GM21390 (cell line): ENCODE results near the gene GPR85.
"Not testable (repeated sequence)": the region's sequence is repeated elsewhere in the genome, so short reads cannot be mapped to it uniquely, and the experiment has no call there.

Source experiments
- ATAC-seq: cut with Tn5 transposase; IDR thresholded peaks from one replicate; pipeline ENCODE4 v1.9.1; 2021; ENCODE audit not compliant: unreplicated experiment

Gene GPR85, protein sequence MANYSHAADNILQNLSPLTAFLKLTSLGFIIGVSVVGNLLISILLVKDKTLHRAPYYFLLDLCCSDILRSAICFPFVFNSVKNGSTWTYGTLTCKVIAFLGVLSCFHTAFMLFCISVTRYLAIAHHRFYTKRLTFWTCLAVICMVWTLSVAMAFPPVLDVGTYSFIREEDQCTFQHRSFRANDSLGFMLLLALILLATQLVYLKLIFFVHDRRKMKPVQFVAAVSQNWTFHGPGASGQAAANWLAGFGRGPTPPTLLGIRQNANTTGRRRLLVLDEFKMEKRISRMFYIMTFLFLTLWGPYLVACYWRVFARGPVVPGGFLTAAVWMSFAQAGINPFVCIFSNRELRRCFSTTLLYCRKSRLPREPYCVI

DNA sequence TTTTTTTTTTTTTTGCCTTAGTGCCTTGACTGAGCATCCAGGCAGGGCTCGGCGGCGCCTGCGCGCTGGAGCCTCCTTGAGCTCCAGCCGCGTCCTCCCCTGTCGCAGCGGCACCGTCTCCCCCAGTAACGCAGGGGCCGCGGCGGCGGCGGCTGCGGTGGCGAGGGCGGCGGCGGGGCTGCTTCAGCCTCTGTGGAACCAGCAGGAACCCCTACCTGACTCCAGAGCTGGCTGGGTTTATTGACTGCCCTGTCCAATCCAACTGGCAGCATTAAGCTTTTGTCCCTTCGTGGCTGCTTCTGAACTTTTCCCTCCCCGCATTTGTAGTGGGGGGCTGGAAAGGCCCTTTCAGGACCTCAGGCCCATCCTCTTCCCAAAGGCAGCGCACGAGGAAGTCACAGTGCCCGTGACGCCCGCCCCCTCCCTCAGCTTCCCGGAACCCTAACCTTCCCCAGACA lies at the start of gene GPR85:
GPR85 (minus strand) TSS at position 397 of the 458 bp plus-strand sequence. CDS start 2,106 bp downstream, outside the sequence.
- peak; percentile 58 for ATAC-seq

DNA sequence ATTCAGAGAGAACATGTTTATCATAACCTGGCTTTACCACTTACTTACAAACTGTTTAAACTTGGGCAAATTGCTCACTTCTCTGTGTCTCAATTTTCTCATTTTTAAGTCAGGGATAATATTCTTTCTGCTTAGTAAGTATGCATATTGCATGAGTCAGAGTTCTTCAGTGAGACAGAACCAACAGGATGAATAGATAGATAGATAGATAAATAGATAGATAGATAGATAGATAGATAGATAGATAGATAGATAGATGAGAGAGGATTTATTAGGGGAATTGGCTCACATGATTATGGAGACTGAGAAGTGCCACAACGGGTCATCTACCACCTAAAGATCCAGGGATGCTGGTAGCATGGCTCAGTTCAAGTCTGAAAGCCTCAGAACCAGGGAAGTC lies 47.4 kb upstream of the GPR85 start:
- ATAC-seq, result no peak

DNA sequence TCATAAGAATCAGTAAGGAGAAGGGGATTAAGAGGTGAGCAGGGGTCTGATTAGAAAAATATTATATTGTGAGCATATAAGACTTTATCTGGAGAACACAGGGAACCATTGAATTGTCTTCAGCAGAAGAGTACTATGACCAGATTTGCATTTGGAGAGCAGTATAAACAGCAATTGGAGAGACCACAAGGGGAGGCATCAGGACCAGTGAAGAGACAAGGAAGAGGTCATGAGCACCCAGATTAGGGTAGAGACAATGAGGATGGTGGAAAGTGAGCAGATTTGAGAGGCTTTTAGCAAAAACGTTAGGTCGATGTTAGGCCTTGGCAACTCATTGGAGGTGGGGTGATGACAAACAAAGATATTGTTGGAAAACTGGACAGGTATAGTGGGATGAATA lies 44.7 kb upstream of the GPR85 start:
- ATAC-seq, result no peak

DNA sequence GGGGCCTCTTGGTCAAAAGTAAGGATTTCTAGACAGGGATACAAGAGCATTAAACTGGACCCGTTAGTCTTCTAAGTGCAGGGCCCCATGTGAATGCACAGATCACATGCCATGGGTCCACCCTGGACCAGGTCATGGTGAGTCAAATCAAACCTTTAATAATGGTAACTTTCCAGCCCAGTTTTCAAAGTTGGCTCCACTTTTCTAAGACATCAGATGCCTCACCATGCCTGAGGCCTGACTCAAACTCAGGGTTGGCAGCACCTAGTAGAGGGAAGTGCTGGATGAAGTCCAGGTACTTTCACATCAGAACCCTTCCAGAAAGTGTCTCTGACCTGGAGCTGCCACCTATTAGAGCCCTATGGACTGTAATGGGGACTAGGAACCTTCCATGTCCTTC lies 41.4 kb upstream of the GPR85 start:
- no peak for ATAC-seq

DNA sequence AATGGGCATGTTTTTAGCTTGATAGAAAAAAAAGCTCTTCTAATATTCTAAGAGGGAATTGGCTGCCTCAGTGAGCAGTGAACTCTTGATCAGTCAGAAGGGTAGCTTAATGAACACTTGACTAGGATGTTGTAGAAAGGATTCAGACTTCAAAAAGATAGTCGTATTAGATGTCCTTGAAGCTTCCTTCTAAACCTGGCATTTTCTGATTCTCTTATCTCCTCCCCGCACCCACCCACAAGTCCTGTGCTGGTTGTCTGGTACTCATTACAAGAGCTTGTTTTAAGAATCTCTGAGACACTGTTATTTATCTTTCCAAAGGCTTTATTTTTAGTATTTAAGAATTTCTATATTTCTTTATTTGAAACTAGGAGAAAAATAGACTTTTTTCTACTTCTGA lies 39.1 kb upstream of the GPR85 start:
- no peak for ATAC-seq

DNA sequence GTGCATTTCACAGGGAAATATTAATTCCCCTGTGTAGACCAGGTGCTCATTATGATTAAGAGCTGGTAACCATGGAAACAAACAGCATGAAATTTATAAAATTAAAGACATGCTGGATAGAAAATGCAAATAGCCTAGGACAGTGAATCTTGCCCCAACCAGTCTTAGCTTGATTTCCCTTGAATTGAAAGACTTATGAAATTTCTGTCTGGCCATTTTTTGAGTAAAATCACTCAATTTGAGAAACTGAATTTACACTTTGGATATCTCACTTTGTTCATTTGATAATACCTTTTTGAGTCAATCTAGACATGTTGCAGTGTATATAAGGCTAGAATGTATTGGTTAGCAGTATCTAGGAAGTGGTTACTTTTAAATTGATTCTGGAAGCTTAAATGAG lies 36.1 kb upstream of the GPR85 start:
- ATAC-seq, result no peak

DNA sequence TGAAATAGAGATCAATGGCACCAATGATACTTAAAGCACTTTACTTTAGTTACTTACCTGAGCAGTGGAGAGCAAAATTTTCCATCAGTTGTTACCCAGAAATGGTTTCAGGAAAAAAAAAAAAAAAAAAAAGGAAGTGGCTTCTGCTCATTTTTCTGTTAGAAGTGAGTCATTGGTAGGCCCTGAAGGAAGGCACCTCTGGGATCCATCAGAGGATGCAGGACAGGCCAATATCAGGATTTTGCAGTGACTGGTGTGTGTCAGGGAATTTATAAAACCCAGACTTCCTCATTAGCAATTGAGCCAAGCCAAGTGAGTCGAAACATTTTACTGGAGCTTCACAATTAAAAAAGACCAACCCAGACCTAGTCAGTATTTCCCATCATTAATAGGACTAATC lies 34.0 kb upstream of the GPR85 start:
- no peak for ATAC-seq

DNA sequence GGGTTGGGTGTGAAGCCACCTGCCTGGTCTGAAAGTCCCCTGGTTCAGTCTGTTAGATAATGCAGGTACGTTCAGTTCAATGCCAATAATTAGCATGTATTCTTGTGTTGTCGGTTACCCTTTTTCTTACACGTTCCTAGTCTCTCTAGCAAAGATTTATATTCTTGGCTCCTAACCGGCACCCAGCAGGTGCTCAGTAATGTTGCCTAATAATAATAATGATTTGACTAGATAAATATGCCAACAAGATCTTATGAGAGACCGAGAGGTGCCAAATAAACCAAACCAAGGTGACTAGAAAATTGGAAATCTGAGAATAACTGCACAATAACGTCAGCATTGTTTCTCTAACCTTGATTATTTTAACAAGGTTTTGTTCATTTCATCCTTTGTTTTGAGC lies 32.8 kb upstream of the GPR85 start:
- no peak for ATAC-seq

DNA sequence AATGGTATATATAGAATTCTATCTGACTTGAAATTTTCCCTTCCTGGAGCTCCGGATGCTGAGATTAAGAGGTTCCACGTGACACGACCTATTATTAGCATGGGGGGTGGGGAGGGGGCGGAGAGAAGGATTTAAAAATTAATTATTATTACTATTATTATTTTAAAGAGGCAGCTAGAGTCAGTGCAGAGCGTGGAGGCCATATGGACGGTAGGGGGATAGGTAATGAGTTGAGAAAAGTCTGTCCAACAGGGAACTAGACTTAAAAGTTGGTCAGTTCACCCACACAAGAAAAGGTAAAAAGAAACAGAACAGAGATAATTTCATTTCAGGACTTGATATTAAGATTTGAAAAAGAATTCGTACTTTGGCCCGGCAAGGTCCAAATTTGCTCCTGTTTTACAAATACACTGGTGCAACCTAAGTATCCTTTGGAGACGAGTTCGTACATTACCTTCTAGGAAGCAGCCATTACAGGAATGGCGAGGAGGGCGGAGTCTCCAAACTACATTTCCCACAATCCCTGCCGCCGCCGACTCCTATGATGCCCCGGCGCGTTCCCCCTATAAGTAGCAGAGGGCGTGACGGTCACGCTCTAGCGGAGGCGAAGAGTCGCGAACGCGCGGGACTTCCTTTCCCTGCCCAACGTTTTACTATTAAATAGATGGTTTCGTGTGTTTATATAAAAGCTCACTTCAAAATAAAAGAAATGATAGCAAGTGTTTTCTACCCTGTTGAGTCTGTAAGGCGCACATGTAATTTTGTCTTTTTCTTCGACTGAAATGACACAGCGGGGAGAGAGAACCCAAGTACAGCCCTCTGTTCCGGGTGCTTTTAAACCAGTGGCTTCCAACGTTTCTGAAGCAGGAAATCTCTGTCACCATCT lies 31.7 kb upstream of the GPR85 start, which contains the start of gene SMIM30:
SMIM30 (minus strand) TSS at position 481 of the 886 bp plus-strand sequence. CDS start 976 bp downstream, outside the sequence.
- ATAC-seq, result peak; percentile 99

DNA sequence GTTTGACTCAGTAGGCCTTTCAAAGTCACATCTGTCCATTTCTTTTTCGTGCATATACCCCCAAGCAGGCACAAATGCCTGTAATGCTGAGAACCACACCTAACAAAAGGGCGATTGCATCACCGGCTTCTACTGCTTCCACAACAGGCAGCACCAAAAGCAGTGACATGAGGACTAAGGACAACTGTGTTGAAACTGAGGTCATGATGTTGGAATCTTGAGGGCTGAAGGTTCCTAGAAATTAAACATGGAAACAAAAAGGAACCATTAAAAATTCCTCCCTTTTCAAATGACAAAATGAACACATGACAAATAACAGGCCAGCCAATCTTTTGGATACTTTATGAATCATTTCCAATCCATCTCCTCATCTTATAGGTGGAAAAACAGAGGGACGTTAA lies 30.7 kb upstream of the GPR85 start:
- ATAC-seq, result not testable (repeated sequence)

DNA sequence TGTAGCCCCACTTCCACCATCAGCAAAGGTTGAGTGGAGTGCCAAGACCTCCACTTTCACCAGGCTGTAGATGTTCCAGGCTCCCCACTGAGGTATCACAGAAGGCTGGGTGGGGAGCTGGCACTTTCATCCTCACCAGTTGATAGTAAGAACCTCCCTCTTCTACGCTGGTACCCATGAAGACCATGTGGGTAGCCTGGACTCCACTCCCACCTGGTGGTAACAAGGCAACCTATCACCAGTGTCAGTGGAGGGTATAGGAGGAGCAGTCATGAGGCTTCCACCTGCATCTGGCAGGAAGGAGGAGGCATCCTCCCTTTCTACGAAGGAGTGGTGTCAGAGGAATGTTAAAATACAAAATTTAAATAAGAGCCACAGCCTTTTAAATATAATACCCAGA lies 27.3 kb upstream of the GPR85 start:
- ATAC-seq, result no peak

DNA sequence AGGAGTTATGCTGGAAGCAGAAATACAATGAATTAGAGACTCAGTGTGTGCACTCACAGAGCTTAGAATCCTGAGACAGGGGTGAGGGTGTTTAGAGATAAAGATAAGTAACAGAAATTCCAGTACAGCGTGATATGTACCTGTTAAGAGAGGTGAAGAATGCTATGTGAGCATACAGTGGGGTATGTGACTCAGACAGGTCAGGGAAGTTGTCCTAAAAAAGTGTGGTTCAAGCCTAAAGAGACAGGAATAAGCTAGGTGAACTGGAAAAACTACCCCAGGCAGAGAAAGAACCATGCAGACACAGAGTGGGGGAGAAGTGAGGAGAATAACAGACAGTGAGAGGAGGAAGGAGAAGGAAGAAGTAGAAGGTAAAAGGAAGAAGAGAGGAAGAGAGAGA lies 23.1 kb upstream of the GPR85 start:
- ATAC-seq, result no peak

DNA sequence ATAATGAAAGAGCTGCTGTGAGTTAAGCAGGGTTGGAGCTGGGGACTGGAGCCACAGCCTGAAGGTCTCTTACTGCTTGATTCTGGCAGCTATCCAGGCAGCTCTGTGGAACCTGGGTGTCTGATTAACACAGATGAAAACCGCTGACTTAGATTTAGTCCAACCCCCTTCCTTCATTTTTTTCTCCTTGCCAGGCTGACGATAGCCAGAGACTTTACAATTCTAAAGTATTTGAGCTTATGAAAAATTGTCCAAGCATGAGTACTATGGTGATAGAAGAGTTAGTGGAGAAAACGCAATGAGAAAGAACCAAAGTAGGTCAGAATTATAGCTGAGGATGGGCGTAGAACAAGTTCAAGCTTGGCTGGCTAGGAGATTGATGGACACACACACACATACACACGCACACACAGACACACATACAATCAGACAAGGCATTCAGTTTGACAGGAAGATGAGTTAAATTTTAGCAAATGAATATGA lies 13.5 kb upstream of the GPR85 start:
- ATAC-seq, result no peak

DNA sequence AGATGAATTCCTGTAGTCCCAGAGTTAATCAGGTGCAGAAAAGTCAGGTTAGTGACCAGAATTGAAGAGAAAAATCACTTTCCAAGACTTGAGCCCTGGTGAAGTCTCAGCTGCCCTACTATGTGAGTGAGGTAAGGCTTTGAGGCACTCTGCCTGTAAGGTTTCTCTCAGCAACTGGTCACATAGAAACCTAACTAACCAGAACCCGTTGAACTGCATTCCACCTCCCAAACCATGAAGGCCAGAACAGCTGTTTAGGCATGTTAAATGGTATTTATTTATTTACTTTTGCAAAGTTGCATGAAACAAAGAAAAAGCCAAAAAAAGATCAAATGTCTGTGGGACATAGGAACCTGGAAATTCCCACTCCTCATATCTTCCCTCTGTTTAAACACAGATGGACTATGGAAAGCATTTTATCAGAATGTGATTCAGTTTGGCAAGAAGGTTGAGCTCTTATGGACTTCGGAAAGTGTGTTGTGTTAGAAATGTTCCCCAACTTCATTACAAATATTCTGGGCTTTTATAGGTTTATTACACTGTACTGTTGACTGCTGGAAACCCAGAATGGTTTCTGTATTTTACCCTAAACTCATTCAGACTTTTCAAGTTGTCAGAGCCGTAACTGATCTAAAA lies 12.8 kb upstream of the GPR85 start:
- ATAC-seq, result no peak

DNA sequence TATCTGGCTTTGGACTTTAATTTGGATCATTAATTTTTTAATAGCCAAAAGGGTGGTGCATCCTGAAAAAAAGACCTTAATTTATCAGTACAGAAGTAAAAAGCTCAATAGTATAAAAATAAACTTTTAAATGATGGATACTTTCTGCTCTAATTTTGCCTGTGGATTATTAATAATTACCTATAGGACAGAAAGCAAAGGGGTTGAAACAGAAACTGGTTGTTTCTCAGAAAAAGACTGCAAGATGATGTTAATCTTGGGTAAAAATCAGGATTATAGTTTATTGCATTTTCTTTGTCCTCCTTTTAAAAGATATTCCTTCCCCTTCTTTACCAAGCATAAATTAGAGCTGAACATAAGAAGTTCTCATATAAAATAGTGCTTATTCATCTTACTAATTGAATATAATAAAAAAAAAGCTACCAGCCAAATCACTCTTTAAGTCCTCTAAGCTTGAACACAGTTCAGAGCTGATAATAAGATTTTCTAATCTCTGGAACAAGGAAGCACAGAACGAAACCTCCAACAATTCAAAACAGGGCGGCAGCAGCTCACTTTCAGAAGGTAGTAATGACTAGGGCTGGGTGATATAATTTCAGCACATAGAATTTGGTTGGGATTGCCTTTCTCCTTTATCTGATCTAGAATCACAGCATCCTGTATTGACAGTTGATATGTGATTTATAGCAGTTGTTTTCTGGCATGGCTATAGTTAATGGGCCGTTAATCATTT lies 8.1 kb upstream of the GPR85 start:
- ATAC-seq, result no peak

DNA sequence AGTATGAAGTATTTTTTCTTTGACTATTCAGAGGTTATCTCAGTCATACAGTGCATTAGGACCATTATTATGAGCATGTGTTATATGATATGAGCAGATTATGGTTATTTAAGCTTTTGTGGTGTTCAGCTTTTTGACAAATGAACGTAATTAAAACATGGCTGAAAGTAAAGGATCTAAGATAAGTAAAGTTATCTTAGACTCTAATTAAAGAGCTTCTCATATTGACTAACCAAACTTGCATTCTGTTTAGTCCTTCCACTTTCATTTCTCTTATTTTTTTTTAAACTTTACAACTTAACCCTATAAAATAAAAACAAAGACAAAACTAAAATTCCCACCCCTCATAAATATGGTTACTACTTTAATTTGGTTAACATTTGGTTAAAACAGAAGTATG lies 6.9 kb upstream of the GPR85 start:
- no peak for ATAC-seq

DNA sequence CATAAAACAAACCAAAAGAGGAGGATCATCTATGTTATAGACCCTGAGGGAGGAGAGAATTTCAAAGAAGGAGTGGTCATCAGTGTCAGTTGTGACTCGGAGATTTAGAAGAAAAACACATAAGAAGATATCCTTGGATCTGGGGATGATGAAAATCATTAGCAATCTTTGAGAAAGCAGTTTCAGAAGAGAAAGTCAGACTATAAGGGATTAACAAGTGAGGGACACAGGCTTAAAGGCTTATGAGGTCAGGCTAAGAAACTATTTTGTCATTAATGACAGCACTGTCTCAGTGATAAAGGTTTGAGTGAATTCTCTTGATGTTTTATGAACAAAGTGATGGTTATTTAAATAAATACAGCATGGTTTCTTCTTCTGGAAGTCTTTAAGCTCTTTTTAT lies 6.1 kb upstream of the GPR85 start:
- ATAC-seq, result no peak

DNA sequence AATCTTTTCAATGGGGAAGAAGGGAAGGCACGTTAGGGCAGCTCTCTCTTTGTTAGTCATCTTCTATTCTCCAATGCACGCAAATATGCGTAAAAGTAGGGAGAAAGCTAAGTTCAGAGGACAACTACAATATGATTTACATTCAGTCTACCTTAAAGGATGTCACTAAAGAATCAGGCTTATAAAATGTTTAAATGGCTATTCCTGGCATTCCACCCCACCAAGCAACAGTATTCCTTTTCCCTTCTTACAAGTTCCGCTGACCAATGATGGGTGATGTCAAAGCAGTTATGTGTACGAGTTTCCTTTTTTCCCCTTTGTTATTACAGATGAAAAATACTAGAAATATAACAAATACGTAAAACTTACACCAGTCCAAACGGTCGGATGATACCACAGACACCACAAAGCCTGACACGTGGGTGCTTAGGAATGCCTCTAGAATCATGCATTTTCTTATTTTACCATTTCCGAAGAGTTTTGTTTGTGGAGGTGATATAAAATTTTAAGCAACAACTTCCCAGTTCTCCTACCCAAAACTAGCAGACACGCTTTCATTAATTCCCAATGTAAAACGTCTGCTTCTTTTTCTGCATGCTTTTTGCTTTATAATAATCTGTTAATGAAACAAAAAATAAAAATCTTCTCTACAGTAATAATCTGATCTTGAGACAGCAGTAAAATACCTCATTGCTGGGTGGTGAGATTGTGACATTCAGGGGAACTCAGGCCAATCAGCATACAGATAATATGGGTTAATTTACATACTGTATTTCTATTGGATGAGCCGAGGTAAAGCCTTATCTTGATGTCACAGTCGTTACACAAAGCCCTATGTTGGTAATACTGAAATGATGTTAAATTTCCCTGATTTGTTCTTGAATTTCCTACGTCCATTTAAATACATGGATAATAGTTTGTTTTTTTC lies 708 bp upstream of the GPR85 start:
- no peak for ATAC-seq

DNA sequence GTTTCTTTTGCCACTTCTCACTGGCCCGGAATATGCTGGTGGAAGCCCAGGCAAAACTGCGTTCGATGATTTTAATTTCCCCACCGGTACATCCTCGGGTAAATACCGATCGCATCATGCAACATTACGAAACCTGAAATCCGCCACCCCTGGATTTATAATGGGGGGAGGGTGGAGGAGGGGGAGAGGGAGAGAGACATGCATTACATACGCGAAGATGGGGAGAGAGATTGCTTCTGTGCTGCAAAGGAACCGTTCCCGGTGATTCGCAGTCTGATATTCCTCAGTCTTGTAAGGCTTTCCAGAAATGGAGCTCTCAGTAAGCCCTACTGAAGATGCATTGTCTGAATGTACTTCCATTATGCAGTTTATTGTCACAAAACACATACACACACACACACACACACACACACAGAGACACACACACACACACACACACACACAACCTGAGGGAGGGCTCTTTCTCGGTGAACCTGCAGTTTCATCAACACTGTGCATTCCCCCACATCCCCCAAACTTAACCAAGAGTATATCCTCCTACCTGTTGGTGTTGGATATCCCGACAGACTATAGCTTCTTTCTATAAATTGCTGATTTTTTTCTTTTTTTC lies 741 bp downstream of the GPR85 start:
- peak; percentile 17 for ATAC-seq
